ENCODE measurements around the gene KPTN. TPM values are rescaled to one million over a fixed set of nuclear protein-coding genes. Genes with fewer than 3 reads are reported as not detected.

KPTN gene
- total and polyA plus RNA-seq, 2 of the 13 experiments (the other 11 are each of a cell fraction or from before 2014, with no cell fraction given), result 9.1 to 13.3 TPM

DNA sequence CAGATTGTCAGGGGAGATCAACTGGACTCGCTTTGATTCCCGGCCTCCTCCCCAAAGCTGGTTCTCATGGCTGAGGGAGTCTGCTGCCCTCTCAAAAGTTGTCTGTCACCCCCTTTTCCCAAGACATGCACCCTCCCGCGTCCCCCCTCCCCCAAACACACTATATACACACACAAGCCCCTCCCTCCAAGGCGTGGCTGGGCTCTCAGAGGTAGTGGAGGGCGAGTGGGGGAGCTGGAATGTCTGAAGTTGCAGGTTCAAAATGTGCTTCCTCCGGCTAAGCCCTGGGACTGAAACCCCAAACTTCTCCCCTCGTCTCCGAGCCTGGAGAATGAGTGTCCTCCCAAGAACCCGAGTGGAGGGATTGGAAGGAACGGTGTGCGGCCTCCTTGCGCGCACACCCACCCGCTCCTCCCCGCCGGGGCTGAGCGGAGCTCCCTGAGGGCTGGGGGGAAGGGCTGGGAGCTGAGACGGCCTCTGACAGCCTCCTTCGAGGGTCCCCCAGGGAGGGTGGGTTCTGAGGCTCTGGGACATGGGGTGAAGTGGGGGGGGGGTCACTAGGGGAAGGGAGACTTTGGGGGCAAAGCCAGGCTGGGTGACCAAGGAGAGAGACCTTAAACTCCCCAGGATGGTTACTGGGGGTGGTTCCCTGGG lies 54.8 kb downstream of the KPTN start:
- in situ Hi-C loops (cut with HindIII; ENCODE audit: extremely low pct_ligation_motif_present, low pct_unique_long_range_greater_than_20kb), result no loop called here
- no peak overlapping the region for H3K27ac ChIP-seq (ENCODE audit: extremely low read length, insufficient read depth, low read length)
- H3K9ac ChIP-seq (ENCODE audit: insufficient read depth, low read depth, low read length), result no peak overlapping the region
- H2AFZ ChIP-seq (ENCODE audit: low read length), result no peak overlapping the region
- FAIRE-seq (no peak), ATAC-seq (no peak), DNase-seq (ENCODE audit: low spot score) (no peak)
- no peaks in the 10 kb centered on the region for H3K36me3 ChIP-seq (replicated peaks in 1 of 2; ENCODE audit: control insufficient read depth in 1 of 2, insufficient read depth in 2 of 2, low read length in 2 of 2)
- no TSS peak for BruUV-seq (replicated peaks)
- H3K4me3 ChIP-seq (replicated peaks in 1 of 3; ENCODE audit: insufficient read depth in 1 of 3, low read depth in 2 of 3, low read length in 3 of 3), result no peak overlapping the region
- WGBS (ENCODE audit: low lambda C conversion rate), result 58% methylated on average over 18 of the region's 20 CpGs
- H3K9me3 ChIP-seq (ENCODE audit: low read length), result no peaks in the 10 kb centered on the region
- intact Hi-C loops (cut with micrococcal nuclease; ENCODE audit: unreplicated experiment), result no loop called here
- CTCF ChIA-PET (ENCODE audit: low intra/inter-chr PET ratio, low total read pairs), result no interaction called here
- H3K27me3 ChIP-seq (ENCODE audit: control insufficient read depth in 1 of 2, insufficient read depth in 2 of 2, low read length in 2 of 2), result peaks cover 0 to 19% of the 10 kb centered on the region in 2 experiments; a peak in 3 of 5 replicates
- no peak for TF ChIP-seq ZMAT3 (CRISPR knock-in tag; conservative IDR thresholded peaks at IDR 0.05)
- no peak for TF ChIP-seq MTA3 (CRISPR knock-in tag; IDR thresholded peaks at IDR 0.05)
- TF ChIP-seq, protein P1, sequence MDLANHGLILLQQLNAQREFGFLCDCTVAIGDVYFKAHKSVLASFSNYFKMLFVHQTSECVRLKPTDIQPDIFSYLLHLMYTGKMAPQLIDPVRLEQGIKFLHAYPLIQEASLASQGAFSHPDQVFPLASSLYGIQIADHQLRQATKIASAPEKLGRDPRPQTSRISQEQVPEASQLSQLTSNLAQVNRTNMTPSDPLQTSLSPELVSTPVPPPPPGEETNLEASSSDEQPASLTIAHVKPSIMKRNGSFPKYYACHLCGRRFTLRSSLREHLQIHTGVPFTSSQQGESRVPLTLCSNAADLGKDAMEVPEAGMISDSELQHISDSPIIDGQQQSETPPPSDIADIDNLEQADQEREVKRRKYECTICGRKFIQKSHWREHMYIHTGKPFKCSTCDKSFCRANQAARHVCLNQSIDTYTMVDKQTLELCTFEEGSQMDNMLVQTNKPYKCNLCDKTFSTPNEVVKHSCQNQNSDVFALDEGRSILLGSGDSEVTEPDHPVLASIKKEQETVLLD (CRISPR knock-in tag; IDR thresholded peaks at IDR 0.05; ENCODE audit: low read depth), result no peak
- TF ChIP-seq EP300 (IDR thresholded peaks at IDR 0.05; ENCODE audit: low read depth in 2 of 2, low read length in 2 of 2), result no peak
- no peak for TF ChIP-seq EP300 (CRISPR knock-in tag; IDR thresholded peaks at IDR 0.05; ENCODE audit: borderline replicate concordance)
- TF ChIP-seq YEATS4 (CRISPR knock-in tag; IDR thresholded peaks at IDR 0.05; ENCODE audit: borderline replicate concordance), result no peak
- TF ChIP-seq ZNF546 (CRISPR knock-in tag; conservative IDR thresholded peaks at IDR 0.05), result no peak
- TF ChIP-seq SMYD3 (CRISPR knock-in tag; IDR thresholded peaks at IDR 0.05), result no peak
- no peak for TF ChIP-seq ZBTB42 (CRISPR knock-in tag; IDR thresholded peaks at IDR 0.05)
- TF ChIP-seq, protein P2, sequence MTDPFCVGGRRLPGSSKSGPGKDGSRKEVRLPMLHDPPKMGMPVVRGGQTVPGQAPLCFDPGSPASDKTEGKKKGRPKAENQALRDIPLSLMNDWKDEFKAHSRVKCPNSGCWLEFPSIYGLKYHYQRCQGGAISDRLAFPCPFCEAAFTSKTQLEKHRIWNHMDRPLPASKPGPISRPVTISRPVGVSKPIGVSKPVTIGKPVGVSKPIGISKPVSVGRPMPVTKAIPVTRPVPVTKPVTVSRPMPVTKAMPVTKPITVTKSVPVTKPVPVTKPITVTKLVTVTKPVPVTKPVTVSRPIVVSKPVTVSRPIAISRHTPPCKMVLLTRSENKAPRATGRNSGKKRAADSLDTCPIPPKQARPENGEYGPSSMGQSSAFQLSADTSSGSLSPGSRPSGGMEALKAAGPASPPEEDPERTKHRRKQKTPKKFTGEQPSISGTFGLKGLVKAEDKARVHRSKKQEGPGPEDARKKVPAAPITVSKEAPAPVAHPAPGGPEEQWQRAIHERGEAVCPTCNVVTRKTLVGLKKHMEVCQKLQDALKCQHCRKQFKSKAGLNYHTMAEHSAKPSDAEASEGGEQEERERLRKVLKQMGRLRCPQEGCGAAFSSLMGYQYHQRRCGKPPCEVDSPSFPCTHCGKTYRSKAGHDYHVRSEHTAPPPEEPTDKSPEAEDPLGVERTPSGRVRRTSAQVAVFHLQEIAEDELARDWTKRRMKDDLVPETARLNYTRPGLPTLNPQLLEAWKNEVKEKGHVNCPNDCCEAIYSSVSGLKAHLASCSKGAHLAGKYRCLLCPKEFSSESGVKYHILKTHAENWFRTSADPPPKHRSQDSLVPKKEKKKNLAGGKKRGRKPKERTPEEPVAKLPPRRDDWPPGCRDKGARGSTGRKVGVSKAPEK (CRISPR knock-in tag; IDR thresholded peaks at IDR 0.05; ENCODE audit: borderline replicate concordance), result no peak
- no peak for TF ChIP-seq ZNF468 (CRISPR knock-in tag; IDR thresholded peaks at IDR 0.05)
- peaks cover 29% of the 10 kb centered on the region for H3K4me1 ChIP-seq (ENCODE audit: insufficient read depth, low read length)
- POLR2A ChIA-PET, result interaction anchor here (0.6 kb wide), 2 partner anchors 167 to 415 kb away, joined by 3 to 4 read pairs; no protein-coding TSS in a partner anchor
- H3K79me2 ChIP-seq (ENCODE audit: insufficient read depth, low read length), result no peaks in the 10 kb centered on the region
- no peak overlapping the region for H3K4me2 ChIP-seq (ENCODE audit: low read depth, low read length)
- no peaks in the 10 kb centered on the region for H4K20me1 ChIP-seq (ENCODE audit: insufficient read depth, low read length)
